Left lung (tissue), 10 donors: ENCODE measurements around the gene OOEP. TPM values are rescaled to one million over a fixed set of nuclear protein-coding genes. Genes with fewer than 3 reads are reported as not detected.

Experiments
- ATAC-seq: fragments of 200-7000 bp; cut with Tn5 transposase; one replicate; pipeline ENCODE4 v1.9.1; 2020; ENCODE audit warnings: moderate library complexity
- DNase-seq, 4 donors: peaks; one replicate each; pipeline ENCODE4 v3.0.0-alpha.2; 2013 to 2020
- H3K27ac ChIP-seq, 2 donors: fragments of 200-600 bp; sonication (generic) in 1 of 2; one replicate each; pipeline versions ENCODE4 v1.5.0 to v1.8.0; 2020 to 2021
- H3K27me3 ChIP-seq, 2 donors: fragments of 200-600 bp; sonication (generic) in 1 of 2; one replicate each; pipeline versions ENCODE4 v1.5.0 to v1.8.0; 2020 to 2021
- H3K36me3 ChIP-seq, 2 donors: fragments of 200-600 bp; sonication (generic) in 1 of 2; one replicate each; pipeline versions ENCODE4 v1.5.0 to v1.8.0; 2020 to 2021
- H3K4me1 ChIP-seq, 2 donors: fragments of 200-600 bp; one replicate each; pipeline ENCODE4 v1.8.0; 2021
- H3K4me3 ChIP-seq, 2 donors: fragments of 200-600 bp; sonication (generic) in 1 of 2; one replicate each; pipeline versions ENCODE4 v1.5.0 to v1.8.0; 2020 to 2021; ENCODE audit warnings: mild to moderate bottlenecking in 1 of 2
- H3K9me3 ChIP-seq, 2 donors: fragments of 200-600 bp; sonication (generic) in 1 of 2; one replicate each; pipeline versions ENCODE4 v1.5.0 to v1.8.0; 2020 to 2021
- intact Hi-C, 2 donors: fragments of 100-400 bp; cut with DNase I; formaldehyde crosslinking; loops; one replicate each; pipeline versions ENCODE4 v1.11.2 to v1.14.2; 2022
- polyA plus RNA-seq, 6 donors: library from polyadenylated mRNA; unstranded; fragments of 120-200 nt; gene quantifications; one replicate each; pipeline ENCODE4 v1.2.1, GENCODE V29; 2013; ENCODE audit not compliant: insufficient read length in 6 of 6
- total RNA-seq, 2 donors: library from RNA; stranded (reverse); fragmentation: NEBNext Ultra II Directional; extraction: Animal tissue kit (Norgen Biotek cat#: 25700); gene quantifications; one replicate each; pipeline ENCODE4 v1.2.1, GENCODE V29; 2021
- TF ChIP-seq, protein P1 (sequence below), 2 donors: fragments of 200-600 bp; sonication (generic) in 1 of 2; IDR thresholded peaks; one replicate each; pipeline versions ENCODE4 v1.5.0 to v1.8.0; 2021; ENCODE audit warnings: antibody characterized with exemption in 2 of 2
- donor health status: DM: no; HTN: yes; CAD: no.
- donor health status: DM: no; HTN: no; CAD: no.

The OOEP gene
- total and polyA plus RNA-seq, 8 donors = 0.21 to 0.71 (median 0.31) TPM; not detected in 2

GRCh38 chr6:73339340-73339739 lies 30.4 kb downstream of the OOEP start:
- TF ChIP-seq, protein P1, sequence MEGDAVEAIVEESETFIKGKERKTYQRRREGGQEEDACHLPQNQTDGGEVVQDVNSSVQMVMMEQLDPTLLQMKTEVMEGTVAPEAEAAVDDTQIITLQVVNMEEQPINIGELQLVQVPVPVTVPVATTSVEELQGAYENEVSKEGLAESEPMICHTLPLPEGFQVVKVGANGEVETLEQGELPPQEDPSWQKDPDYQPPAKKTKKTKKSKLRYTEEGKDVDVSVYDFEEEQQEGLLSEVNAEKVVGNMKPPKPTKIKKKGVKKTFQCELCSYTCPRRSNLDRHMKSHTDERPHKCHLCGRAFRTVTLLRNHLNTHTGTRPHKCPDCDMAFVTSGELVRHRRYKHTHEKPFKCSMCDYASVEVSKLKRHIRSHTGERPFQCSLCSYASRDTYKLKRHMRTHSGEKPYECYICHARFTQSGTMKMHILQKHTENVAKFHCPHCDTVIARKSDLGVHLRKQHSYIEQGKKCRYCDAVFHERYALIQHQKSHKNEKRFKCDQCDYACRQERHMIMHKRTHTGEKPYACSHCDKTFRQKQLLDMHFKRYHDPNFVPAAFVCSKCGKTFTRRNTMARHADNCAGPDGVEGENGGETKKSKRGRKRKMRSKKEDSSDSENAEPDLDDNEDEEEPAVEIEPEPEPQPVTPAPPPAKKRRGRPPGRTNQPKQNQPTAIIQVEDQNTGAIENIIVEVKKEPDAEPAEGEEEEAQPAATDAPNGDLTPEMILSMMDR (IDR thresholded peaks at IDR 0.05) = no peak
- Histone ChIP-seq H3K36me3 (no peaks in the 10 kb centered on the region), H3K27ac (no peak overlapping the region), H3K4me3 (no peak overlapping the region), H3K4me1 (no peaks in the 10 kb centered on the region), H3K27me3 (no peaks in the 10 kb centered on the region), H3K9me3 (no peaks in the 10 kb centered on the region)
- intact Hi-C loops = no loop called here
- DNase-seq (no peak), ATAC-seq (no peak)

DNA sequence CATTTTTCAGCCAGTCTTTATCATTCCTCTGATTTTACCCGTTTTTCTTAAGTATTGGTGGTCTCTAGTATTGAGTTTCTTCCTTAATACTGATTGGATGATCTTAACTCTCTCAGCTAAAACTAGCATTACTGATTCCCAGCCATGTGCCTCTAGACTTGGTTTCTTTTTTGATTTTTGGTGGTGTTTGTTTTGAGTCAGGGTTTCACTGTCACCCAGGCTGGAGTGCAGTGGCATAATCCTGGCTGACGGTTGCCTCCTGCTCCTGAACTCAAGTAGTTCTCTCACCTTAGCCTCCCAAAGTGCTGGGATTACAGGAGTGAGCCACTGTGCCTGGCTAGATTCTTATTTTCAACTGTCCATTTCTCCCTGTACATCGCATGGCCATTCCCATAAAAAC lies 40.5 kb downstream of the OOEP start:
- H3K4me1 ChIP-seq = no peaks in the 10 kb centered on the region
- intact Hi-C loops = loop anchor here in 1 of 2 donors (10.0 kb wide), 1 partner anchor 914 kb away; no protein-coding TSS in a partner anchor
- no peak overlapping the region for H3K27ac ChIP-seq
- no peaks in the 10 kb centered on the region for H3K36me3 ChIP-seq
- ATAC-seq = no peak
- H3K4me3 ChIP-seq = no peak overlapping the region
- TF ChIP-seq, protein P1 (IDR thresholded peaks at IDR 0.05) = no peak
- peaks cover 0 to 38% of the 10 kb centered on the region in 2 donors for H3K27me3 ChIP-seq
- no peak for DNase-seq
- no peaks in the 10 kb centered on the region for H3K9me3 ChIP-seq

- Histone ChIP-seq H3K27me3 (peaks cover 0 to 38% of the 10 kb centered on the region in 2 donors), H3K4me1 (no peaks in the 10 kb centered on the region), H3K36me3 (no peaks in the 10 kb centered on the region), H3K4me3 (no peak overlapping the region), H3K9me3 (no peaks in the 10 kb centered on the region), H3K27ac (no peak overlapping the region)
- DNase-seq (no peak), ATAC-seq (no peak)
- intact Hi-C loops = loop anchor here in 1 of 2 donors (10.0 kb wide), 1 partner anchor 914 kb away; no protein-coding TSS in a partner anchor
- TF ChIP-seq, protein P1 (IDR thresholded peaks at IDR 0.05) = no peak
Measured at GRCh38 chr6:73328790-73329189, 40.9 kb downstream of the OOEP start.

GRCh38 chr6:73325656-73326055 lies 44.0 kb downstream of the OOEP start:
- intact Hi-C loops = loop anchor here in 1 of 2 donors (10.0 kb wide), 1 partner anchor 911 kb away; no protein-coding TSS in a partner anchor
- TF ChIP-seq, protein P1 (IDR thresholded peaks at IDR 0.05) = no peak

DNA sequence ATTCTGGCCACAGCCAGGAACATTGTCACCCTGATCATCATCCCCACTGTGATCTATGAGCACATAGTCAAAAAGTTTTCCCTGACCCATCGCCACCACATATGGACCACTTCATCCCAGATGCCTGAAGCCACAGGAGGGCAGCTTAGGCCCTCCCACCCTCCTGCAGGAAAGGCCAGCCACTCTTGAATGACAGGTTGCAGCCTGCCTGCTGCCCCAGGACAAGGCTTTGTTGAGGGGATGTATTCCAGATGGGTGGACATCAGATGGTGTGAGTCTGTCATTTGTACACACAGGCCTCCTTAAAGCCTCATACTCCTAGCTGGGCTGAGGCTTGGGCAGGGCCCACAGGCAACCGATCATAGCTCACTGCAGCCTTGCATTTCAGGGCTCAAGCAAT lies 46.4 kb downstream of the OOEP start:
- no peaks in the 10 kb centered on the region for H3K4me1 ChIP-seq
- intact Hi-C loops = loop anchor here in 1 of 2 donors (10.0 kb wide), 1 partner anchor 909 kb away; no protein-coding TSS in a partner anchor
- DNase-seq = no peak

More at GRCh38 chr6:73325656-73326055, 44.0 kb downstream of the OOEP start:
- no peak for ATAC-seq
- Histone ChIP-seq H3K4me1 (no peaks in the 10 kb centered on the region), H3K27me3 (peaks cover 0 to 21% of the 10 kb centered on the region in 2 donors), H3K27ac (no peak overlapping the region), H3K4me3 (no peak overlapping the region), H3K9me3 (no peaks in the 10 kb centered on the region), H3K36me3 (no peaks in the 10 kb centered on the region)
- DNase-seq = no peak

More for the DNA sequence above, 46.4 kb downstream of the OOEP start:
- Histone ChIP-seq H3K27me3 (peaks cover 0 to 6% of the 10 kb centered on the region in 2 donors), H3K27ac (no peak overlapping the region), H3K36me3 (no peaks in the 10 kb centered on the region), H3K4me3 (no peak overlapping the region), H3K9me3 (peaks cover 0 to 7% of the 10 kb centered on the region in 2 donors)
- TF ChIP-seq, protein P1 (IDR thresholded peaks at IDR 0.05) = no peak
- ATAC-seq = no peak

Other genes with a start within 250 kb of the OOEP start
- not detected for gene KHDC1L, start 144.4 kb downstream of the OOEP start, total RNA-seq
- 1 to 10 TPM in 2 of 6 donors, under 1 TPM in 4; 0.24 to 1.2 (median 0.88) TPM for gene KHDC1L, start 144.4 kb downstream of the OOEP start, polyA plus RNA-seq
- 1 to 10 TPM; 1.9 to 2.4 TPM for gene KHDC1, start 106.7 kb downstream of the OOEP start, total RNA-seq
- gene KHDC1, start 106.7 kb downstream of the OOEP start, polyA plus RNA-seq = 10 to 100 TPM; 11.7 to 13.5 (median 12.4) TPM
- gene DPPA5, start 15.6 kb downstream of the OOEP start, total RNA-seq = not detected
- gene DPPA5, start 15.6 kb downstream of the OOEP start, polyA plus RNA-seq = not detected
- not detected for gene KHDC3L, start 7.2 kb downstream of the OOEP start, total RNA-seq
- gene KHDC3L, start 7.2 kb downstream of the OOEP start, polyA plus RNA-seq = under 1 TPM in 3 of 6 donors, not detected in 3; 0.13 to 0.23 (median 0.18) TPM
- 1 to 10 TPM; 1.2 to 1.5 TPM for gene DDX43, start 24.9 kb upstream of the OOEP start, total RNA-seq
- 1 to 10 TPM in 4 of 6 donors, under 1 TPM in 2; 0.27 to 1.5 (median 1.1) TPM for gene DDX43, start 24.9 kb upstream of the OOEP start, polyA plus RNA-seq
- gene CGAS, start 82.4 kb upstream of the OOEP start, total RNA-seq = 10 to 100 TPM in 1 of 2 donors, 1 to 10 TPM in 1; 6.5 to 11.8 TPM
- 1 to 10 TPM; 6.0 to 8.4 (median 6.9) TPM for gene CGAS, start 82.4 kb upstream of the OOEP start, polyA plus RNA-seq
- gene MTO1, start 91.8 kb upstream of the OOEP start, total RNA-seq = 10 to 100 TPM; 18.9 to 27.3 TPM
- 10 to 100 TPM; 30.0 to 40.7 (median 34.4) TPM for gene MTO1, start 91.8 kb upstream of the OOEP start, polyA plus RNA-seq
- 1,000 to 10,000 TPM; 7,825 to 9,246 TPM for gene EEF1A1, start 151.1 kb upstream of the OOEP start, total RNA-seq
- gene EEF1A1, start 151.1 kb upstream of the OOEP start, polyA plus RNA-seq = over 10,000 TPM; 23,165 to 26,911 (median 24,722) TPM